HG03108 (cell line): ENCODE results near the gene MAP4K4.

Experiments used
- ATAC-seq: cut with Tn5 transposase; IDR thresholded peaks from one replicate; pipeline ENCODE4 v1.9.1; 2021; ENCODE audit warnings: moderate library complexity; ENCODE audit not compliant: unreplicated experiment

MAP4K4 gene

DNA sequence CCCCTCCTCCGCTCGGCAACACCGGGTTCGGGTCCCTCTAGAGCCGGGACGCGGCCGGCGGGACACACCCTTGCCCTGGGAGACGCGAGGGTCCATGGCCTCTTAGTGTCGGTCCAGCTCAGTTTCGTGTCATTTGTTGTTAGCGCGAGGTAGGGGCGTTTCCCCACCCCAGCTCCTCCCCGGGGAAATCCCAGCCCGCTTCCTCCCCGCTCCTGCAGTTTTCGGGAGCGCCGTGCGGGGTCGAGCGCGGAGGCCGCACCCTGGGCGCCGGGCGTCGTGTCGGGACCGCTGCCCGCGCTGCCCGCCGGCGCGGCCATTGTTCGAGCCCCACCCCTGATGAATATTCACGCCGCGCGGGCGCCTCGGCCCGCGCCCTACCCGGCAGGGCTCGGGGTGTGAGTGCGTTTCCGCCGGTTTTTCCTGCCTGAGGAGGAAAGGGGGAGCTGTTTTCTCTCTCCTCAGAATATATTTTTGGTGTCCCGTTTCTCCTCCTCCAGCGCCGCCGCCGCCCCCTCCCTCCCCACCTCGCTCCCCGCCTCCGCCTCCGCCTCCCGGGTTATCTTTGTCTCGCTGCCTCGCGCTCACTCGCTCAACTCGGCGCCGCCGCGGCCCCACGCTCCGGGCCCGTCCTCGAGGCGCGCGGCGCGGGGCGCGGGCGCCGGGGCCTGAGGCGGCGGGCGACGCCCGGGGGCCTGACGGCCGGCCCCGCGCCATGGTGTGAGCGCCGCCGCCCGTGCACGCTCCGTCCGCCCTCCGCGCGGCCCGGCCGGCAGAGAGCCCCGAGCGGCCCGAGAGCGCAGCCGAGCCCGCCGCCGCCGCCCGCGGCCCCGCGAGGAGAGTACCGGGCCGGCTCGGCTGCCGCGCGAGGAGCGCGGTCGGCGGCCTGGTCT is at the start of gene MAP4K4:
Gene MAP4K4 (plus strand): TSS at position 584 of the 890 bp plus-strand sequence. CDS start 374 bp downstream, outside the sequence.
- peak; percentile 47 for ATAC-seq

DNA sequence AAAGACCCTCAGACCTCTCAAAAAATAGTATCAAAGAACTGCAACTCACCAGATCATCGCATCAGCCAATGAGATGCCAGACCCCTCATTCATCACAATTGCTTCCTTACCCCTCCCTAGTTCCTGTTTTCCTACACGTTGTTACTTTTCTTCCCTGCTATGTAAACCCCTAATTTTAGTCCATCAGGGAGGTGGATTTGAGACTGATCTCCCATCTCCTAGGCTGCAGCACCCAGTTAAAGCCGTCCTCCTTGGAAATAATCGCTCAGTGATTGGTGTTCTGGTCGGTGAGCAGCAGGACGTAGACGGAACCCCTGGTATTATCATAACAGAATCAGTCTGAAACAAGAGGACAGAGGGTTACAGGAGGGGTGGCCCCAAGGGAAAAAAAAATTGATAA is 44.0 kb upstream of the MAP4K4 start:
- ATAC-seq, result no peak

DNA sequence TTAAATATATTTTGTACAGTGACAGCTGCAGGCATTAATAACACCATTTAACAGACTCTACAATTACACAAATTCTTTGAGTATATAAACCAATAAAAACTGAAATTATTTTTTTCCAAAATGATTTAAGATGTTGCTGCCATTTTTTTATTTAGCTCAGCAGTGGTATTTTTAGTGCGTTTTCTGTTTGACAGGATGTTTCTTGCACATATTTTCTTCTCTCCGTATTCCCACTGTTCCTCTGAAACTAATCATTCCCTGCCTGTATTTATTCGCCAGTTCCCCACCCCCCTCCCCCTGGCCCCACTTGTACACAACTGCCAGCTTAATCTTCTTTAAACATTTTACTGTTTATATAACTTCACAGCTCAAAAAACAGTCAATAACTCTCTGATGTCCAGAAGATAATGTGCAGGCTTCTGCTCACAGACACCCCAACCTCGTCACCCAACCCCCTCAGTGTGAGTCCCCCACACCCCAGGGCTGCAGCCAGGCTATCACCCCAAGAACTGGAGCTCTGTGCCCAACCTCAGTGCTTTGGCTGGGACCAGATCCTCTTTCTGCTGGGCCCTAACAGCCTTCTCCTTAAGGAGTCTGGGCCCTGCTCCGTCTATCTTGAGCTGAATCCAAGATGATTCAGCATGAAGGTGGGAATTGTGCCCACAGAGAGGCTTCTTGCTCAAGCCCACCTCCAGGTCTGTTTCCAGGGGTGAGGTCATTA is 41.6 kb upstream of the MAP4K4 start:
- ATAC-seq, result no peak

DNA sequence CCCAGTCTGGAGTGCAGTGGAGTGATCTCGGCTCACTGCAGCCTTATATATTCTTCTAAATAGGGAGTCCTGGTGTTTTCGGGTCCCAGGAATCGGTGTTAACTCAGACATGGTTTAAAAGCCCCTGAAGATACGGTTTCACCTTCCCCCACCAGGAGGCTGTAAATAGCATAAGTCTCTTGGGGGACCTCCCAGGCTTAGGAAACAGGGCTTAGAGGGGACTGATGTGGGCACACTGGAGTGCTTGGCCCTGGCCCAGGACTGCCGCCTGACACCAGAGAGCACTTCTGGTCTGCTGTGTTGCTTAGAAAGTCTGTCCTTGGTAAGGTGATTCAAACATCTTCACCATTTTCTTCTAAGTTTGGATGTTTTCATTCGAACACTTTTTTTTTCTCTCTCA is 39.7 kb upstream of the MAP4K4 start:
- no peak for ATAC-seq

DNA sequence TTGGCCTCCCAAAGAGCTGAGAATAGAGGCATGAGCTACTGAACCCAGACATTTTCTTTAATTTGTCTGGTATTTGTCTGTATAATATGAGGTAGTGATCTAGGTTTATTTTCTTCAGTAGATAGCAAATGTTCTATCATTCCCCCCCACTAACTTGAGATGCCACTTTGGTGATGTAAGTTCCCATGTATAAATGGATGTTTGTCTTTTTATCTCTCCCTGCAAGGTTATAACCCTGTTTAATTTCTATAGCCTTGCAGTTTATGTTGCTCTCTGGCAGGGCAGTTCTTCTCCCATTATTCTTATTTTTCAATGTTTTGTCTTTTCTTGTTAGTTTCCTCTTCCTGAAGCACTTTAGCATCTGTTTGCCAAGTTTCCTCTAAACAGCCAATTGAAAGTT is 39.1 kb upstream of the MAP4K4 start:
- no peak for ATAC-seq

DNA sequence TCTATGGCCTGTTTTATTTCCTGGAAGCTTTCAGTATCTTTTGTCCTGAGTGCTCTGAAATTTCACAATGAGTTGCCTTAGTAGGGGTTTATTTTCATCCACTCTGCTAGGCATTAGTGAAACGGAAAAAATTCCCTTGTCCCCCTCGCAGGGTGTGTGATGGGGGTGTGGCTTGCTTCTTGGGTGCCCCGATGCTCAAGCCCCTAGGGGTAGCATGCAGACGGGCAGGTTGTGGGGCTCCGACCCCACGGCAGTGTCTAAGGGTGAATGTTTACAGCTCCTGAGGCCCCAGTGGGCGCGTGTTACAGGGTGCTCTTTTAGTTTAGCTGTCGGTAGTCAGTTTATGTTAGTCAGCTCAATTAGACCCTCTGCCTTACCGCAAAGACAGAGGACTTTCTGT is 32.2 kb upstream of the MAP4K4 start:
- no peak for ATAC-seq

DNA sequence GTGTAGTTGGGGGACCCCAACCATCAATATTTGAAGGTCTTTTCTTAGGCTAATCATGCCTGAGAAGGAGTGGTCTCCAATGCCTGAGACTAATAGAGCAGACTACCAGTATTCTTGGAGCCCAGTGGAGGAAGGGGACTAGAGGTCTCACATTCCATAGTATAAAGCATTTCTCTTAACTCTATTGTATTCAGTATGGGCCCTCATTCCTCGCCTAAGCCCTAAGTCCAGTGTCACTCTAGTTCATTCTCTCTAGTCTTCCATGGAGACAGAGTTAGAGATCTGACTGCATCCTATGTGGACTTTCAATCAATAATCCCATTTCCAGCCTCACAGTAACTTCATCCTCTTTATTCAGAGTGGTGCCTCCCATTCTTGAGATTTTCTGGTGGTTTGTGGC is 29.7 kb upstream of the MAP4K4 start:
- no peak for ATAC-seq

DNA sequence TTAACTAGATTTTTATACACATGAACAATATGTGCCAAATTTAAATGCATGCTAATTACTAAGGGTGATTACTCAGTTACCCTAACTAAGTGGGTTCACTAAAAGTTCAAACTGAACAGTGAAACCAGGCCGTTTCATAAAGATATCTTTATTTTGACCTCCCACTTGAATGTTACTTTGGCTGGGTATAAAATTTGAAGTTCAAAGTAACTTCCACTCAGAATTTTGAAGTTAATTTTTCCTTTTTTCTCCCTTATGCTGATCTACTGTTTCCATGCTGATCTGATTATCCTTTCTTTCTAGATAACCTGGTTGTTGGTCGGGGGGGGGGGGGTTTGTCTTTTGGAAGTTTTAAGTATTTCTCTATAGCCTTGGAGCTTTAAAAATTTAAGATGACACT is 25.5 kb upstream of the MAP4K4 start:
- ATAC-seq, result no peak

DNA sequence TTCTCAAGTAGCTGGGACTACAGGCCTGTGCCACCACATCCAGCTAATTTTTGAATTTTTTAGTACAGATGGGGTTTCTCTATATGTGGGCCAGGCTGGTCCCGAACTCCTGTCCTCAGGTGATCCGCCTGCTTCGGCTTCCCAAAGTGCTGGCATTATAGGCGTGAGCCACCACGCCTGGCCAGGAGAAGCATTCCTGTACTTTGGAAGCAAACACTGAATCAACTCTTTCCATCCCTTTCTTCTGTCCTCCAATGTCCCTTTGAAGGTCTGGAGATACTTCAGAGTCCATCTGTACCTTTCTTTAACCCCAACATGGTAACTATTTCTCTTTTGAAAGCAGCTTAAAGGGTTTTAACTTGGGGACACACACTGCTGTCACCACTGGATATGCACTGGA is 23.6 kb upstream of the MAP4K4 start:
- no peak for ATAC-seq

DNA sequence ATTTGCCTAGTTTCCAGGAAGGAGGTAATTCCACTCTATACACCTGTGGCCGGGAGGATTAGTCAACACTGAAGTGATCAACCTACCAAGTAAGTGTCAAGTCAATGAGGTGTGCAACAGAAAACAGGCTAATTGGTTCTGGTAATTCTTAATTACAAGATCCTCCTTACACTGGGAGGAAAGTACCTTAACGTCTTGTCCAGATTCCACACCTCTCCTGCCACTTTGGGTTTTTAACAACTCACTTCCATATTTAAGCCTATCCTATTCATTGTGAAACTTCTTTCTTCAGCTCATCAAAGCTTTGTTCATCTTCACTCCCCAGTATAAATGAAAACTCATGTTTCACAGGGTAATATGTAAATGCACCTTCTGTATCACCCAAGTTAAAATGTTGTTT is 22.0 kb upstream of the MAP4K4 start:
- no peak for ATAC-seq

DNA sequence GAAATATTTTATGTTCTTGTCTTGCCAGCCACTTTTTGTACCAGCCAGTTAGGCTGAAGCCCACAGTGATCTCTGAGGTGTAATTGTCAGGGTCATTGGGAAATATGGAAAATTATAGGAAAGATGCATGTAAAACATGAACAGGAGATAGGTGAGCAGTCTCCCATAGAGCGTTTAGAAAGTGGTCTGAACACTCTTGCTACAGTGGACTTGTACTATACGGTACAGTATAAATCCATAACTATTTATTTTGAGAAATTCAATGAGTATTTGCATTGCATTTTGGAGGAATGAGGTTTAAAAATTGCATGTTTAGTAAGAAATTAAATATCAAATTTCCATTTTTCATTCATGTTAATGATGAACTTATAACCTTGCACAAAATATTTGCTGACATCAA is 20.8 kb upstream of the MAP4K4 start:
- no peak for ATAC-seq

DNA sequence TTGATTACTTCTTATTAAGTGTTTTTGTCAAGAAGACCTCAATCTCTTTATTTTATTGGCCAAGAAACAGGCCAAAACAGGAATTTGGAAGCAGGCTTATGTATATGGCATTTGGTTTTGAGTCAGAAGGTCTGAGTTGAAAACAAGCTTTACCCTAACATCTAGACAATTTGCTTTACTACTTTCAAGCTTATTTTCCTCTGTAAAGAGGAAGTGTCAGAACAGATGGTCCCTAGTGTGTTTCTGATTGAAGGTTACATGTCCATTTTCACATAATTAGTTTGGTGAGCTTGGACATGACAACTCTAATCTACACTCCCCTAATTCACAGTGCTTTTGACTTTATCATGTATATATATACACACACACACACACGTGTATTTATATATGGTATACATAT is 19.8 kb upstream of the MAP4K4 start:
- ATAC-seq, result no peak

DNA sequence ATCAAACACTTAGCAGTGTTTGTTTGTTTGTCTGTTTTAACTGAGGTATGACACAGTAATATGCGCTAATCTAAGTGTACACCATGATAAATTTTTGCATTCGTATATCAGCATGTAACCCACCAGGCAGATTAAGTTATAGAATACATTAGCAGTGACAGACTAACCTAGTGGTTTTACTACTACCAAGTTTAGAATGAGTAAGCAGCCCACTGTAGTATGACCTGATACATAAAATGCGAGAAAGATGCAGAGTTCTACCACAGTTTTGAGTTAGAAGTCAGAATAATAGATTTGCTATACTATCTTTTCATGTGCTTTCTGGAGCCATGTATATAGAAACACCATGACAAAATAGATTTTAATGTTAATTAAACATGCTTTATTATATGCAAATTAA is 19.1 kb upstream of the MAP4K4 start:
- no peak for ATAC-seq

DNA sequence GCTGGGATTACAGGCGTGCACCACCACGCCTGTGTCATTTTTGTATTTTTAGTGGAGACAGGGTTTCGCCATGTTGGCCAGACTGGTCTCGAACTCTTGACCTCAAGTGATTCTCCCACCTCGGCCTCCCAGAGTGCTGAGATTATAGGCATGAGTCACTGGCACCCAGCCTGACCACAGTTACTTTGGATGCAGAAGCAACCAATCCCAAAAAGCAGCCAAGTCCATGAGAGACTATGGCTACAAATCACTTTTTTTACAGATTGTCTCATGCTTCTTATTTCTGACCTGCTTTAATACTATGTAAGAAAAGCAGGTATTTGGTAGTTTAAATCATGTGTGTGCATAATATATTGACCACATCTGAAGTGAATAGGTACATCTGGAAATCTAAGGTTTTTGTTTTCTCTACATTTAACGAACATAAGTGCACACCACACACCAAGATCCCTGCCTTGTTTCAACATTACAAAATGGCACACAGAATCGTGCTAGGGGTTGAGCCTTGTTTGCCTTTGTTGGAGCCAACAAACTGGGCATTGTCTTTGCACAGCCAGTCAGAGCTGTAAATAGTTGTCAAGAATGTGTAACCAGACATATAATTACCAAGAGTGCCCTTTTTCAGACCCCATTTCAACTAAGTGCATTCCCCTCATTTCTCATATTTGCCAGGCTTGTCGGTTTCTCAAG is 18.3 kb upstream of the MAP4K4 start:
- ATAC-seq, result no peak

DNA sequence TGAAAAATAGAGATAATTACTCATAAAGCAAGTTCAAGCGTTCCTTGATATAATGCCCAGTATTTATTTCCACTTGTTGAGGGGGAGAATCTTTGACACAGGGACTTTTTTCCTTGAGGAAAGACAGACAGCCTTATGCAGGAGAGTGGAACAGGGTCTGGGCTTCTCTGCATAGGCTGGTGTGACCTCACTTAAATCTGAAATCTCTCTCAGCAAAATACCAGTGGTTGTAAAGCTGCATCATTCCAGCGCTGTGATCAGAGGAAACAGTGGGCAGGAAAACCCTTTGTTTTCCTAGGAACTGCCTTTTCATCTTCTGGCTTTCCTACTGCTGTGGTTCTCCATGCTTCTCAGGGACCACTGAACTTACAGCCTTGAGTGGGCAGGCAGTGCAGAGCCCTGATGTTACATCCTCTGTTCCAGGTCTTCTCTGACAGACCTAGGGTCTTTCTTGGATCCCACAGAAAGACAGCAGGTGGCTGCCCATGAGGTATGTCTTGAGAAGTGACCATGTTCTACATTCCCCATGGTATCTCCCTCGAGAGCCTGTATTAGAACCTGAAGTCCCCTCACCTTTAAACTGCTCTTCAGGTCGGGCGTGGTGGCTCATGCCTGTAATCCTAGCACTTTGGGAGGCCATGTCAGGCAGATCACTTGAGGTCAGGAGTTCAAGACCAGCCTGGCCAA is 17.6 kb upstream of the MAP4K4 start:
- no peak for ATAC-seq

DNA sequence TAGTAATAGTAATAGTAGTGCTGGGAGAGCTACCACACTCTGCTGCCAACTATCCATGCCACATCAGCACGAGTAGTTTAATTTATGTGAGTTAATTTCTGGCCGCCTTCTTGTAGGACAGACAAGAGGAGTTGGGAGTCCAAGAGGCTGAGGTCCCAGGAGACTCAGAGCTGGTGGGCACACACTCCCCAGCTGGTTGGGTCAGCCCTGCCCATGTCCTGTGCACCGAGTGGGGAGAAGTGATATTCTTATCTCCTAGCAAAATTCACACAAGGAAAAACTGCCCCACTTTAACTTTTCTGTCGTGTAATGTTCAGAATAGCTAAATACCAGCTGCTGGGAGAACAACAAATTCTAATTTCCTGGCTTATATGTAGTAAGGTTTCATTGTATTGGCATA is 15.2 kb upstream of the MAP4K4 start:
- no peak for ATAC-seq

DNA sequence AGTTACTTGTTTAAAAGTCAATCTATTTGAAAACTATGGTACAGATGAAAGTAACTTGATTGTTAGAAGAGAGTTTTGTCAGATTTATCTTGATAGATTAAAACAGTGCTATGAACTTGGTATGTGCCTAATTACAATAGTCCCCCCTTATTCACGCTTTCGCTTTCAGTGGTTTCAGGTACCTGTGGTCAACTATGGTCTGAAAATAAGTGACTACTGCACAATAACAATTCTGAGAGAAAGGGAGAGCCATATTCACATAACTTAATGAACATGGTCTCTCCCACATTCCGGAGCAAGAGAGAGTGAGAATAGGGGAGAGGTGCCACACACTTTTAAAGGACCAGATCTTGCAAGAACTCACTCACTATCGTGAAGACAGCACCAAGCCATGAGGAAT is 13.2 kb upstream of the MAP4K4 start:
- no peak for ATAC-seq

DNA sequence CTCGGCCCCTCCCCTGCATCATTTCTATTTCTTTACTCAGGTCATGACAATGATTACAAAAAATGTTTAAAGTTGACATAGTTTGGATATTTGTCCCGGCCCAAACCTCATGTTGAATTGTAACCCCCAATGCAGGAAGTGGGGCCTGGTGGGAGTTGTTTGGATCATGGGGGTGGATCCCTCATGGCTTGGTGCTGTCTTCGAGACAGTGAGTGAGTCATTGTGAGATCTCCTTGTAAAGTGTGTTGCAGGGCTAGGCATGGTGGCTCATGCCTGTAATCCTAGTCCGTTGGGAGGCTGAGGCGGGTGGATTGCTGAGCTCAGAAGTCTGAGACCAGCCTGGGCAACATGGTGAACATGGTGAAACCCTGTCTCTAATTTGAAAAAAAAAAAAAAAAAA is 9.2 kb upstream of the MAP4K4 start:
- no peak for ATAC-seq

DNA sequence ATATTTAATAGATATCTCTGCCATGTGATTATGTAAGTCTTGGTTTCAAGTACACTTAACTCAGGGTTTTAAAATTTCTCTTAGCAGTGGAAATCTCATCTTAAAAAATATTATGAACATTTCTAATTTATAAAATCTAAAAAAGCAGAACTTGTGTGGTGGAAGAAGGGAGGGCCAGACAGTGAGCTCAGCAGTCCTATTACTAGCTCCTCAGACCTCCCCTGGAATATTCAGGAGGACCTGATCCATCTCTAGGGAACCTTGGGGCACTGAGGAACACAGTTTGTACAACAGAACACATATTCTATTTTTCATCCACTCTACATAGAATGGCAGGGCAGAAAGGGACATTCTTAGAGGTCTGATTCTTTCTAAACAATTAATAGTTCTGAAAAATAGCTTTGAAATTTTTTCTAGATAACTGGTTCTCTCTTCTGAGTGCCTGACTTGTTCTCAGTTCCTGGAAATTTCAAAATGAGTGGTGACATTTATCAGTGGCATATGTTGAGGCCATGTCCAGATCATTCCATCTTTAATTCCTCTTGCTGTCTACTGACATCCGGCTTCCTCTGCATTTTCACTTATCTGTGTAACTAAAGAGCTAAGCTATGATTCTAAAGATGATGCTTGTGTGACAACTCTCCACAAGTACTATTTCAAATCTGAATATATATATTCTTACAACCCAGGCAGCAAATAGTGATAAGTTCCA is 8.2 kb upstream of the MAP4K4 start:
- ATAC-seq, result no peak

DNA sequence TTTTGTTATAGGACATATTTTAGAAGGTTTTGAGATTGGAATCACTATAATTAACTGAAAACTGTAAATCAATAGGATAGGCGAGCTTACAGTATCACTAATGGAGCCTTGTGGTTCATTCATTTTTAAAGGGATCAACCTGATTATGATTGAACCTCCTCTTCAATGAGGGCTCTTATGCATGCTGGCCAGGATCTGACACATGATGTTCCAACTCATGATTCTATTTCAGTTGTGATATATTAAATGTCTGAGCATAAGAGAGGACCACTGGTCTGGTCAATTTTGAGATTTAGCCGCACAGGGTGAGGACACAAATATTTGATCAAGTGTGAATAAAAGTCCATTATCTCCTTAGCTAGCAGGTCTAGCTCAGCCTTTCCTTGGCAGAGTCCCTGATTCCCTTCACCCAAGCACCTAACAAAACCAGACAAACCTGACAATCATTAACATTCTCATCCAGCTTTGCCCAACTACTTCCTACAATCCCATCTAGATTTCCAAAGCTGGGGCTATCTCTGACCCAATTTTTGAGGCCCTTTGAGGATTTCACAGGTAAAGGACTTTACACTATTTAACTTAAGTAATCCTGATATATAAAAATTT is 6.9 kb upstream of the MAP4K4 start:
- no peak for ATAC-seq
